Nephron (organoid): Measurements from ENCODE around the gene EIF3I.

ENCODE experiments used
- H3K27ac Mint-ChIP-seq, 3 experiments: 2 replicates each; pipeline ENCODE4 v1.8.0; 2020; ENCODE audit warnings: mixed read lengths in 3 of 3, mild to moderate bottlenecking in 2 of 3, moderate library complexity in 1 of 3
- H3K27me3 Mint-ChIP-seq: 2 replicates; pipeline ENCODE4 v1.8.0; 2021; ENCODE audit warnings: low read depth, mild to moderate bottlenecking, moderate library complexity, mixed read lengths
- H3K36me3 Mint-ChIP-seq: 2 replicates; pipeline ENCODE4 v1.8.0; 2020; ENCODE audit warnings: low read depth, mixed read lengths
- H3K4me1 Mint-ChIP-seq: 2 replicates; pipeline ENCODE4 v1.8.0; 2020; ENCODE audit warnings: mixed read lengths
- H3K4me3 Mint-ChIP-seq, 3 experiments: 2 replicates each; pipeline ENCODE4 v1.8.0; 2020; ENCODE audit warnings: mild to moderate bottlenecking in 3 of 3, mixed read lengths in 3 of 3, moderate library complexity in 2 of 3
- H3K9me3 Mint-ChIP-seq: 2 replicates; pipeline ENCODE4 v1.8.0; 2020; ENCODE audit warnings: mixed read lengths
- TF ChIP-seq, protein P1 (sequence below), 3 experiments: fragments of 200-600 bp; sonication (generic); IDR thresholded peaks; one replicate each; pipeline ENCODE4 v1.5.0; 2021; ENCODE audit warnings: antibody characterized with exemption in 3 of 3; ENCODE audit not compliant: unreplicated experiment in 3 of 3

The EIF3I gene

GRCh38 chr1:32199717-32200072 lies 22.5 kb upstream of the EIF3I start:
- TF ChIP-seq, protein P1, sequence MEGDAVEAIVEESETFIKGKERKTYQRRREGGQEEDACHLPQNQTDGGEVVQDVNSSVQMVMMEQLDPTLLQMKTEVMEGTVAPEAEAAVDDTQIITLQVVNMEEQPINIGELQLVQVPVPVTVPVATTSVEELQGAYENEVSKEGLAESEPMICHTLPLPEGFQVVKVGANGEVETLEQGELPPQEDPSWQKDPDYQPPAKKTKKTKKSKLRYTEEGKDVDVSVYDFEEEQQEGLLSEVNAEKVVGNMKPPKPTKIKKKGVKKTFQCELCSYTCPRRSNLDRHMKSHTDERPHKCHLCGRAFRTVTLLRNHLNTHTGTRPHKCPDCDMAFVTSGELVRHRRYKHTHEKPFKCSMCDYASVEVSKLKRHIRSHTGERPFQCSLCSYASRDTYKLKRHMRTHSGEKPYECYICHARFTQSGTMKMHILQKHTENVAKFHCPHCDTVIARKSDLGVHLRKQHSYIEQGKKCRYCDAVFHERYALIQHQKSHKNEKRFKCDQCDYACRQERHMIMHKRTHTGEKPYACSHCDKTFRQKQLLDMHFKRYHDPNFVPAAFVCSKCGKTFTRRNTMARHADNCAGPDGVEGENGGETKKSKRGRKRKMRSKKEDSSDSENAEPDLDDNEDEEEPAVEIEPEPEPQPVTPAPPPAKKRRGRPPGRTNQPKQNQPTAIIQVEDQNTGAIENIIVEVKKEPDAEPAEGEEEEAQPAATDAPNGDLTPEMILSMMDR (IDR thresholded peaks at IDR 0.05; ENCODE audit: unreplicated experiment in 3 of 3) = no peak
- Mint-ChIP-seq H3K9me3 (no peaks in the 10 kb centered on the region), H3K4me1 (peaks cover 40% of the 10 kb centered on the region), H3K27me3 (no peaks in the 10 kb centered on the region), H3K27ac (peak overlapping the region; percentile 97 to 98 (median 98)), H3K4me3 (peak overlapping the region; percentile 85 to 93 (median 86)), H3K36me3 (peaks cover 11% of the 10 kb centered on the region)

DNA sequence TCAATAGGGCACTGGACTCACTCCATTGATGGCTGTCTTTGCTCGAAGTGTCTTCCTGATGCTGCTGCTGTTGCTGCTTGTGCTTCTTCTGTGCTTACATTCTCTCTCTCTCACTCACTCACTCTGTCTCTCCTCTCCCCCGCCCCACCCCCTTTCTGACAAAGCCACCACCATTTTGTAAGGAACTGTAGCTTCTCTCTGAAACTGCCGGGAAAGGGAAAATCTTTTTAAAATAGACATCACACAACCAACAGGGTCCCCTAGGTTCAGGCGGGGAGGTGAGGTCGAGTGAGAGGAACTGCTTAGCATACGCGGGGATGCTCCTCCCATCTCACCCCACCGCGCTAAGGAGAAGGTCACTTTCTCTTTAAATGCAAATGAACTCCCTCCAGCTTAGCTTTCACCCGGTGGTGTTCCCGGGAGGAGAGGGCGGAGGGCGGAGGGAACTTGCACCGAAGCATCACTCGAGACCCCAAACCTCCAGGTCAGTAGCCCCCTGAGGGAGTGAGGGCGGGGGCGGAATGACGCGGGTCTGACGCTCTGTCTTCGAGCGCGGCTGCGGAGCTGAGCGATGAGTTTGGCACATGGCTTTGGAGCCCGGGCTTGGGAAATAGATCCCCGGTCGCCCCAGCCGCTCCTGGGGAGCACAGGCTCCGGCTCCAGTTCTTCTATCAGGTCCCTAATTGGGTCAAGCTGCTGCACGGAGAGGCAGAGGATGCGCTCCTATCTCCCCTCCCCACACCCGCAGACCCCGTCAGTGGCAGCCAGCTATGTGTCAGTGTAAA lies 21.8 kb upstream of the EIF3I start, which contains the start of gene CCDC28B:
TSS of gene CCDC28B (plus strand) at position 370 of the 785 bp plus-strand sequence. CDS start 1,341 bp downstream, outside the sequence.
- peaks cover 11% of the 10 kb centered on the region for H3K36me3 Mint-ChIP-seq
- H3K27ac Mint-ChIP-seq = peak within 1 kb of the TSS; percentile 97 to 98 (median 98)
- no peaks in the 10 kb centered on the region for H3K27me3 Mint-ChIP-seq
- H3K4me1 Mint-ChIP-seq = peaks cover 41% of the 10 kb centered on the region
- peak within 1 kb of the TSS; percentile 85 to 93 (median 86) for H3K4me3 Mint-ChIP-seq
- TF ChIP-seq, protein P1 (IDR thresholded peaks at IDR 0.05; ENCODE audit: unreplicated experiment in 3 of 3) = no peak
- no peaks in the 10 kb centered on the region for H3K9me3 Mint-ChIP-seq

- TF ChIP-seq, protein P1 (IDR thresholded peaks at IDR 0.05; ENCODE audit: unreplicated experiment in 3 of 3) = no peak
- H3K4me3 Mint-ChIP-seq = peak overlapping the region; percentile 85 to 93 (median 86)
- H3K27ac Mint-ChIP-seq = peak overlapping the region; percentile 97 to 98 (median 98)
- peaks cover 9% of the 10 kb centered on the region for H3K36me3 Mint-ChIP-seq
- no peaks in the 10 kb centered on the region for H3K9me3 Mint-ChIP-seq
- peaks cover 45% of the 10 kb centered on the region for H3K4me1 Mint-ChIP-seq
- no peaks in the 10 kb centered on the region for H3K27me3 Mint-ChIP-seq
Observed at GRCh38 chr1:32201011-32201855, 21.0 kb upstream of the EIF3I start.

GRCh38 chr1:32204943-32205361 lies 17.3 kb upstream of the EIF3I start:
- H3K27ac Mint-ChIP-seq = peak overlapping the region; percentile 44 to 82 (median 51)
- H3K4me3 Mint-ChIP-seq = peak overlapping the region; percentile 92 to 95 (median 94)
- H3K36me3 Mint-ChIP-seq = no peaks in the 10 kb centered on the region
- peaks cover 31% of the 10 kb centered on the region for H3K4me1 Mint-ChIP-seq
- no peaks in the 10 kb centered on the region for H3K9me3 Mint-ChIP-seq
- TF ChIP-seq, protein P1 (IDR thresholded peaks at IDR 0.05; ENCODE audit: unreplicated experiment in 3 of 3) = no peak
- no peaks in the 10 kb centered on the region for H3K27me3 Mint-ChIP-seq

- no peaks in the 10 kb centered on the region for H3K27me3 Mint-ChIP-seq
- peaks cover 26% of the 10 kb centered on the region for H3K4me1 Mint-ChIP-seq
- no peaks in the 10 kb centered on the region for H3K36me3 Mint-ChIP-seq
- TF ChIP-seq, protein P1 (IDR thresholded peaks at IDR 0.05; ENCODE audit: unreplicated experiment in 3 of 3) = no peak
- no peaks in the 10 kb centered on the region for H3K9me3 Mint-ChIP-seq
- peak within 1 kb of the TSS; percentile 51 to 82 (median 80) for H3K27ac Mint-ChIP-seq
- peak within 1 kb of the TSS; percentile 92 to 95 (median 94) for H3K4me3 Mint-ChIP-seq
Observed at GRCh38 chr1:32205401-32206370, 16.5 kb upstream of the EIF3I start, which contains the start of gene IQCC. TSS of gene IQCC (plus strand) at chr1:32205671. CDS start at chr1:32205682, 11 bp downstream.
